CD4-positive, alpha-beta T cell (primary cell): ENCODE measurements around the gene TMEM129. TPM values are rescaled to one million over a fixed set of nuclear protein-coding genes. Genes with fewer than 3 reads are reported as not detected.

Experiments used
- ATAC-seq: fragments of 200-7000 bp; cut with Tn5 transposase; one replicate; pipeline ENCODE4 v1.10.0; 2022; ENCODE audit warnings: mild to moderate bottlenecking; ENCODE audit not compliant: poor library complexity
- CTCF ChIA-PET: fragments of 350-600 bp; sonication (Branson Sonifier 250); formaldehyde crosslinking; loops from one replicate; lab custom pipeline; 2021; ENCODE audit warnings: antibody characterized with exemption, inconsistent platforms; lab: Charles Lee
- POLR2A ChIA-PET: fragments of 350-600 bp; sonication (Branson Sonifier 250); formaldehyde crosslinking; loops from one replicate; lab custom pipeline; 2021; ENCODE audit warnings: antibody characterized with exemption, inconsistent platforms; lab: Charles Lee
- DNase-seq, 14 experiments: peaks; one replicate each; pipeline ENCODE4 v3.0.0-alpha.2; 2013 to 2020; ENCODE audit warnings: mixed read lengths in 2 of 14
- H3K27ac ChIP-seq, 2 donors: one replicate each; pipeline versions ENCODE4 v1.5.1 to v1.7.0; 2013; ENCODE audit warnings: low read length in 2 of 2, low read depth in 1 of 2, mild to moderate bottlenecking in 1 of 2
- H3K27me3 ChIP-seq, 2 experiments: 1 replicate in 1 of 2; 2 replicates in 1 of 2; pipeline versions ENCODE4 v1.6.1 to v1.7.0; 2013; ENCODE audit warnings: low read length in 2 of 2, control low read depth in 1 of 2, mild to moderate bottlenecking in 1 of 2, moderate library complexity in 1 of 2; ENCODE audit not compliant: insufficient read depth in 2 of 2, control insufficient read depth in 1 of 2
- H3K36me3 ChIP-seq: one replicate; pipeline ENCODE4 v1.6.1; 2013; ENCODE audit warnings: low read length, control low read depth; ENCODE audit not compliant: insufficient read depth
- H3K4me1 ChIP-seq: one replicate; pipeline ENCODE4 v1.6.1; 2013; ENCODE audit warnings: low read length, control low read depth; ENCODE audit not compliant: insufficient read depth
- H3K4me3 ChIP-seq: one replicate; pipeline ENCODE4 v1.5.1; 2013; ENCODE audit warnings: mild to moderate bottlenecking, low read length, moderate library complexity
- H3K9me3 ChIP-seq, 2 experiments: 1 replicate in 1 of 2; 2 replicates in 1 of 2; pipeline versions ENCODE4 v1.6.1 to v1.7.0; 2013; ENCODE audit warnings: low read length in 2 of 2, mild to moderate bottlenecking in 2 of 2, control low read depth in 1 of 2, moderate library complexity in 1 of 2; ENCODE audit not compliant: control insufficient read depth in 1 of 2, insufficient read depth in 1 of 2
- H3K27ac Mint-ChIP-seq: one replicate; pipeline ENCODE4 v1.8.0; 2020; ENCODE audit warnings: mixed read lengths
- H3K27me3 Mint-ChIP-seq: one replicate; pipeline ENCODE4 v1.8.0; 2021; ENCODE audit warnings: mixed read lengths
- H3K36me3 Mint-ChIP-seq: one replicate; pipeline ENCODE4 v1.8.0; 2021; ENCODE audit warnings: low read depth, mixed read lengths
- H3K4me1 Mint-ChIP-seq: one replicate; pipeline ENCODE4 v1.8.0; 2021; ENCODE audit warnings: low read depth, mixed read lengths
- H3K4me3 Mint-ChIP-seq: one replicate; pipeline ENCODE4 v1.8.0; 2020; ENCODE audit warnings: mild to moderate bottlenecking, mixed read lengths
- H3K9me3 Mint-ChIP-seq: one replicate; pipeline ENCODE4 v1.8.0; 2020; ENCODE audit warnings: mixed read lengths
- intact Hi-C, 2 experiments: fragments of 100-400 bp; cut with DNase I in 1 of 2; cut with micrococcal nuclease in 1 of 2; formaldehyde crosslinking; loops; one replicate each; pipeline versions ENCODE4 v1.15.1 to v1.9.0; 2023 to 2025; cut with DNase I, micrococcal nuclease
- total RNA-seq, 174 experiments: library from RNA in 2 of 174; stranded (reverse) in 2 of 174; gene quantifications; one replicate each; pipeline ENCODE4 v1.2.3 and lab custom pipeline; 2021 to 2026
- TF ChIP-seq, protein P1 (sequence below): fragments of 200-600 bp; IDR thresholded peaks from one replicate; pipeline ENCODE4 v1.8.0; 2022; ENCODE audit warnings: antibody characterized with exemption, mild to moderate bottlenecking

The TMEM129 gene
- total RNA-seq, 2 experiments from 2014 or later: 17.2 to 17.6 TPM

DNA sequence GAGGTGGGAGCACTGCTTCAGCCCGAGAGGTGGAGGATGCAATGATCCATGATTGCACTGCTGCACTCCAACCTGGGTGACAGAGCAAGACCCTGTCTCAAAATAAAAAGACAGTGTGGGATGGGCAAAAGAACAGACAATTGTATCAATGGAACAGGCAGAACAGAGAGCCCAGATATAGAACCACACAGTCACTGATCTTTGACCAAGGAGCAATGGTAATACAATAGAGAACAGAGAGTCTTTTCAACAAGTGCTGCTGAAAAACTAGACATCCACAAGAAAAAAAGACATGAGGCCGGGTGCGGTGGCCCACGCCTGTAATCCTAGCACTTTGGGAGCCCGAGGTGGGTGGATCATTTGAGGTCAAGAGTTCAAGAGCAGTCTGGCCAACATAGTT lies 42.9 kb downstream of the TMEM129 start:
- CTCF ChIA-PET: no interaction called here

GRCh38 chr4:1676605-1677525 lies 44.3 kb downstream of the TMEM129 start:
- POLR2A ChIA-PET: no interaction called here
- CTCF ChIA-PET: no interaction called here
- no peaks in the 10 kb centered on the region for H3K36me3 Mint-ChIP-seq

More for the DNA sequence above, 42.9 kb downstream of the TMEM129 start:
- no peaks in the 10 kb centered on the region for H3K36me3 Mint-ChIP-seq
- H3K9me3 Mint-ChIP-seq: no peaks in the 10 kb centered on the region
- H3K27ac Mint-ChIP-seq: no peak overlapping the region
- no peak overlapping the region for H3K4me3 Mint-ChIP-seq
- no peak for DNase-seq
- TF ChIP-seq, protein P1, sequence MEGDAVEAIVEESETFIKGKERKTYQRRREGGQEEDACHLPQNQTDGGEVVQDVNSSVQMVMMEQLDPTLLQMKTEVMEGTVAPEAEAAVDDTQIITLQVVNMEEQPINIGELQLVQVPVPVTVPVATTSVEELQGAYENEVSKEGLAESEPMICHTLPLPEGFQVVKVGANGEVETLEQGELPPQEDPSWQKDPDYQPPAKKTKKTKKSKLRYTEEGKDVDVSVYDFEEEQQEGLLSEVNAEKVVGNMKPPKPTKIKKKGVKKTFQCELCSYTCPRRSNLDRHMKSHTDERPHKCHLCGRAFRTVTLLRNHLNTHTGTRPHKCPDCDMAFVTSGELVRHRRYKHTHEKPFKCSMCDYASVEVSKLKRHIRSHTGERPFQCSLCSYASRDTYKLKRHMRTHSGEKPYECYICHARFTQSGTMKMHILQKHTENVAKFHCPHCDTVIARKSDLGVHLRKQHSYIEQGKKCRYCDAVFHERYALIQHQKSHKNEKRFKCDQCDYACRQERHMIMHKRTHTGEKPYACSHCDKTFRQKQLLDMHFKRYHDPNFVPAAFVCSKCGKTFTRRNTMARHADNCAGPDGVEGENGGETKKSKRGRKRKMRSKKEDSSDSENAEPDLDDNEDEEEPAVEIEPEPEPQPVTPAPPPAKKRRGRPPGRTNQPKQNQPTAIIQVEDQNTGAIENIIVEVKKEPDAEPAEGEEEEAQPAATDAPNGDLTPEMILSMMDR: no peak
- no peaks in the 10 kb centered on the region for H3K9me3 ChIP-seq
- H3K4me1 ChIP-seq: peaks cover 5% of the 10 kb centered on the region
- no peak overlapping the region for H3K27ac ChIP-seq
- intact Hi-C loops: no loop called here
- peaks cover 9% of the 10 kb centered on the region for H3K4me1 Mint-ChIP-seq
- H3K27me3 Mint-ChIP-seq: no peaks in the 10 kb centered on the region
- POLR2A ChIA-PET: no interaction called here
- H3K36me3 ChIP-seq: no peaks in the 10 kb centered on the region
- ATAC-seq: no peak
- no peak overlapping the region for H3K4me3 ChIP-seq
- H3K27me3 ChIP-seq: no peaks in the 10 kb centered on the region

DNA sequence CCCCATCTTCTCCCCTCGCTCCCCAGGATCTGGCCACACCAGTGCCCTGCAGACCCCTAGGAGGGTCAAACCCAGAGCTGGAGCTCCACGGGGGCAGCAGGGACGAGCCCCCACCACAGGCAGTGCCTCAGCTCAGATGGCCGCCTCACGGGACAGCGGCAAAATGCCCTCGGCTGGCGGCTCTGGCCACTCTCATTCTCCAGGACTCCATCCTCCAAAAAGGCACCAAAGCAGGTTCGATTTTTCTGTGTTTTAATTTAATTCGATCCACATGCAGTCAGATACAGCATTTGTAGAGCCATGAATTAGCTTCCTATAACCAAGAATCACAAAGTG lies 45.4 kb downstream of the TMEM129 start:
- H3K27me3 ChIP-seq: no peaks in the 10 kb centered on the region
- intact Hi-C loops: no loop called here
- TF ChIP-seq, protein P1: no peak
- no peak for DNase-seq
- Mint-ChIP-seq H3K36me3 (no peaks in the 10 kb centered on the region), H3K4me1 (no peaks in the 10 kb centered on the region), H3K9me3 (no peaks in the 10 kb centered on the region), H3K27me3 (no peaks in the 10 kb centered on the region), H3K27ac (no peak overlapping the region), H3K4me3 (no peak overlapping the region)
- no peak overlapping the region for H3K4me3 ChIP-seq
- ChIA-PET POLR2A (no interaction called here), CTCF (no interaction called here)
- no peak for ATAC-seq
- H3K36me3 ChIP-seq: no peaks in the 10 kb centered on the region
- H3K9me3 ChIP-seq: peaks cover 0 to 6% of the 10 kb centered on the region in 2 experiments
- H3K27ac ChIP-seq: no peak overlapping the region
- no peaks in the 10 kb centered on the region for H3K4me1 ChIP-seq

More at GRCh38 chr4:1676605-1677525, 44.3 kb downstream of the TMEM129 start:
- H3K27ac ChIP-seq: no peak overlapping the region
- Mint-ChIP-seq H3K4me3 (no peak overlapping the region), H3K27ac (no peak overlapping the region), H3K9me3 (no peaks in the 10 kb centered on the region), H3K4me1 (no peaks in the 10 kb centered on the region), H3K27me3 (no peaks in the 10 kb centered on the region)
- H3K4me3 ChIP-seq: no peak overlapping the region
- H3K9me3 ChIP-seq: no peaks in the 10 kb centered on the region
- ATAC-seq (no peak), DNase-seq (no peak)
- no peaks in the 10 kb centered on the region for H3K4me1 ChIP-seq
- intact Hi-C loops: no loop called here
- no peaks in the 10 kb centered on the region for H3K36me3 ChIP-seq
- TF ChIP-seq, protein P1: no peak
- no peaks in the 10 kb centered on the region for H3K27me3 ChIP-seq
